DOHH2 (cell line): ENCODE results near the gene C2CD2L.

Source experiments
- CTCF ChIP-seq: fragments of 200-600 bp; sonication (generic); IDR thresholded peaks from one replicate; pipeline ENCODE4 v1.5.1; 2014; ENCODE audit warnings: antibody characterized with exemption, mild to moderate bottlenecking, low read depth, low read length; ENCODE audit not compliant: poor library complexity, severe bottlenecking
- EZH2phosphoT487 ChIP-seq: fragments of 200-600 bp; sonication (generic); IDR thresholded peaks from 2 replicates; pipeline ENCODE4 v1.6.1; 2017; ENCODE audit warnings: borderline replicate concordance, mild to moderate bottlenecking, antibody characterized with exemption, low read length, moderate library complexity, mixed read lengths

GRCh38 chr11:119116601-119117000 is 9.5 kb downstream of the C2CD2L start:
- TF ChIP-seq CTCF (no peak), EZH2phosphoT487 (no peak)
